ENCODE measurements around the gene MYO9B.

DNA sequence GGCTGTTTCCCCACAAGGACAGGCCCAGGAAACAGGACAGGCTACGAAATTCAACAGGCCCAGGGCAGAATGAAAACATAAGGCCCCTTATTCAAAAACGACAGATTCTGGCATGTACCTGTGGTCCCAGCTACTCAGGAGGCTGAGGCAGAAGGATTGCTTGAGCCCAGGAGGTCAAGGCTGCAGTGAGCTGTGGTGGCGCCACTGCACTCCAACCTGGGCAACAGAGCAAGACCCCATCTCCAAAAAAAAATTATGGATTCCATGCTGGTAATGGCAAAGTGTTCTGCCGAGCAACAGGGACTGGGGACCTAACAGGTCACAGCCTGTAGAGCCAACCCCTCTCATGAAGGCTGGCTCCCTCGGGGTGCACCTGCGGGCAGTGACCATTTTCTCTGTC is 87.0 kb downstream of the MYO9B start:
- TF ChIP-seq, protein P1, sequence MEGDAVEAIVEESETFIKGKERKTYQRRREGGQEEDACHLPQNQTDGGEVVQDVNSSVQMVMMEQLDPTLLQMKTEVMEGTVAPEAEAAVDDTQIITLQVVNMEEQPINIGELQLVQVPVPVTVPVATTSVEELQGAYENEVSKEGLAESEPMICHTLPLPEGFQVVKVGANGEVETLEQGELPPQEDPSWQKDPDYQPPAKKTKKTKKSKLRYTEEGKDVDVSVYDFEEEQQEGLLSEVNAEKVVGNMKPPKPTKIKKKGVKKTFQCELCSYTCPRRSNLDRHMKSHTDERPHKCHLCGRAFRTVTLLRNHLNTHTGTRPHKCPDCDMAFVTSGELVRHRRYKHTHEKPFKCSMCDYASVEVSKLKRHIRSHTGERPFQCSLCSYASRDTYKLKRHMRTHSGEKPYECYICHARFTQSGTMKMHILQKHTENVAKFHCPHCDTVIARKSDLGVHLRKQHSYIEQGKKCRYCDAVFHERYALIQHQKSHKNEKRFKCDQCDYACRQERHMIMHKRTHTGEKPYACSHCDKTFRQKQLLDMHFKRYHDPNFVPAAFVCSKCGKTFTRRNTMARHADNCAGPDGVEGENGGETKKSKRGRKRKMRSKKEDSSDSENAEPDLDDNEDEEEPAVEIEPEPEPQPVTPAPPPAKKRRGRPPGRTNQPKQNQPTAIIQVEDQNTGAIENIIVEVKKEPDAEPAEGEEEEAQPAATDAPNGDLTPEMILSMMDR (IDR thresholded peaks at IDR 0.05; ENCODE audit: low read depth, low read length, poor library complexity, severe bottlenecking), result no peak
- no peak for TF ChIP-seq EZH2phosphoT487 (IDR thresholded peaks at IDR 0.05; ENCODE audit: borderline replicate concordance, low read length)
